Keratinocyte (primary cell): ENCODE results near the gene RDH5.

Experiments
- CTCF ChIP-seq, 3 experiments: IDR thresholded peaks in 1 of 3; conservative IDR thresholded peaks in 1 of 3; optimal IDR thresholded peaks in 1 of 3; 2 replicates in 2 of 3; 3 replicates in 1 of 3; pipeline versions ENCODE3 to v1.5.1; 2011; ENCODE audit warnings: low read length in 3 of 3, mild to moderate bottlenecking in 3 of 3, moderate library complexity in 2 of 3, control low read depth in 1 of 3, inconsistent platforms in 1 of 3; ENCODE audit not compliant: insufficient read depth in 2 of 3; ENCODE audit errors: extremely low read depth in 1 of 3
- EZH2 ChIP-seq: IDR thresholded peaks from one replicate; pipeline ENCODE4 v1.6.1; 2012; ENCODE audit warnings: inconsistent platforms, mild to moderate bottlenecking, low read length, moderate library complexity

DNA sequence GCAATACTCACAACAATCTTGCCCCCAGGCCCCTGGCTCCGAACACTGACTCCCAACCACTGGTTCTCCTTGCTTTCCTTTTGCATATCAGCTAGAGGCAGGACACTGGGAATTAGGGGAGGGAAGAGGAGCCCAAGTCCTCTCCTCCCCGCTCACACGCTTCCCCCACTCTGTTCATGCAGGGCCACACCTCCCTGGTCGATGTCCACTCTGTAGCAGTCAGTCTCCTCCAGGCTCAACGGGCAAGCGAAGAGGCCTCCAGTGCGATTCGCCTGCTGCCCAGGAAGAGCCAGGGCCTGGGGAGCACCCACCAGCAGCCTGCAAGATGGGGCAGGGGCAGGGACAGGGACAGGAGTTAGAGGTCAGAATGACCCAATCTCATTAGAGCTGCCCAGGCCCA is 17.3 kb upstream of the RDH5 start:
- TF ChIP-seq CTCF (optimal IDR thresholded peaks at IDR 0.05 in 1 of 3, IDR thresholded peaks at IDR 0.05 in 1 of 3, conservative IDR thresholded peaks at IDR 0.05 in 1 of 3; ENCODE audit: extremely low read depth in 1 of 3, insufficient read depth in 2 of 3, low read length in 3 of 3) (no peak), EZH2 (no peak)
